HL-60 (cell line): Measurements from ENCODE around the gene WDR4.

Source experiments
- DNase-seq, 2 experiments: peaks; one replicate each; pipeline ENCODE4 v3.0.0-alpha.2; 2010 to 2020; ENCODE audit warnings: low read depth in 1 of 2, low spot score in 1 of 2
- H3K27ac ChIP-seq: fragments of 250-450 bp; sonication (Bioruptor Pico); replicated peaks from 2 replicates; pipeline ENCODE4 v1.5.1; 2020; ENCODE audit warnings: mild to moderate bottlenecking, moderate library complexity
- H3K27me3 ChIP-seq: fragments of 250-450 bp; sonication (Bioruptor Pico); 2 replicates; pipeline ENCODE4 v1.5.1; 2021; ENCODE audit warnings: mild to moderate bottlenecking, moderate library complexity; ENCODE audit not compliant: insufficient read depth, poor library complexity, severe bottlenecking
- H3K4me3 ChIP-seq: replicated peaks from 2 replicates; pipeline ENCODE4 v1.5.1; 2011; ENCODE audit warnings: mild to moderate bottlenecking, control low read depth, low read length; ENCODE audit not compliant: insufficient read depth
- GABPA ChIP-seq: IDR thresholded peaks from 2 replicates; pipeline ENCODE4 v1.6.1; 2012; ENCODE audit warnings: low read depth
- POLR2AphosphoS5 ChIP-seq: IDR thresholded peaks from 2 replicates; pipeline ENCODE4 v1.6.1; 2012; ENCODE audit warnings: low read depth
- SPI1 ChIP-seq: IDR thresholded peaks from 2 replicates; pipeline ENCODE4 v1.6.1; 2012; ENCODE audit warnings: low read depth, mild to moderate bottlenecking, borderline replicate concordance
- TF ChIP-seq, protein P1 (sequence below): IDR thresholded peaks from 2 replicates; pipeline ENCODE4 v1.6.1; 2012; ENCODE audit warnings: low read depth; ENCODE audit not compliant: insufficient replicate concordance
- TF ChIP-seq, protein P2 (sequence below): IDR thresholded peaks from one replicate; pipeline ENCODE4 v1.5.1; 2011; ENCODE audit warnings: low read length, control low read depth, inconsistent platforms; ENCODE audit not compliant: insufficient read depth

Gene WDR4

DNA sequence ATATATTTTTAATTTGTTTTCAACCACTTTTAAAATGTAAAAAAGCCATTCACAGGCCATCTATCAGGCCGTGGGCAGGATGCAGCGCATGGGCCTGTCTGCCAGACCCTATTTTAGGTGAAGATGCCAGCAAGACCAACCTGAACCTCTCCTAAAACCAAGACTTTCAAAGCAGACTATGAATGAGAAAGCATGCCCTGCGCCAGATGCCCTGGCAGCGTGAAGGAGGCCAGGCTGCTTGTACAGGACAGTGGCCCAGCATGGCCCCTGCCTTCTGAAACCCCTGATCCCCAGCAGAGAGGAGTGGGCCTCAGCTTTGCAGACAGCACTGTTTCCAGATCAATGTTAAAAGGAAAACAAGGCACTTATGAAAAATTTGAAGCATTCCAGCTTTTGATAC lies 31.6 kb downstream of the WDR4 start:
- no peak for DNase-seq
- Histone ChIP-seq H3K27me3 (no peaks in the 10 kb centered on the region), H3K4me3 (no peak overlapping the region), H3K27ac (no peak overlapping the region)
- TF ChIP-seq SPI1 (no peak), GABPA (no peak), POLR2AphosphoS5 (no peak)
- TF ChIP-seq, protein P1, sequence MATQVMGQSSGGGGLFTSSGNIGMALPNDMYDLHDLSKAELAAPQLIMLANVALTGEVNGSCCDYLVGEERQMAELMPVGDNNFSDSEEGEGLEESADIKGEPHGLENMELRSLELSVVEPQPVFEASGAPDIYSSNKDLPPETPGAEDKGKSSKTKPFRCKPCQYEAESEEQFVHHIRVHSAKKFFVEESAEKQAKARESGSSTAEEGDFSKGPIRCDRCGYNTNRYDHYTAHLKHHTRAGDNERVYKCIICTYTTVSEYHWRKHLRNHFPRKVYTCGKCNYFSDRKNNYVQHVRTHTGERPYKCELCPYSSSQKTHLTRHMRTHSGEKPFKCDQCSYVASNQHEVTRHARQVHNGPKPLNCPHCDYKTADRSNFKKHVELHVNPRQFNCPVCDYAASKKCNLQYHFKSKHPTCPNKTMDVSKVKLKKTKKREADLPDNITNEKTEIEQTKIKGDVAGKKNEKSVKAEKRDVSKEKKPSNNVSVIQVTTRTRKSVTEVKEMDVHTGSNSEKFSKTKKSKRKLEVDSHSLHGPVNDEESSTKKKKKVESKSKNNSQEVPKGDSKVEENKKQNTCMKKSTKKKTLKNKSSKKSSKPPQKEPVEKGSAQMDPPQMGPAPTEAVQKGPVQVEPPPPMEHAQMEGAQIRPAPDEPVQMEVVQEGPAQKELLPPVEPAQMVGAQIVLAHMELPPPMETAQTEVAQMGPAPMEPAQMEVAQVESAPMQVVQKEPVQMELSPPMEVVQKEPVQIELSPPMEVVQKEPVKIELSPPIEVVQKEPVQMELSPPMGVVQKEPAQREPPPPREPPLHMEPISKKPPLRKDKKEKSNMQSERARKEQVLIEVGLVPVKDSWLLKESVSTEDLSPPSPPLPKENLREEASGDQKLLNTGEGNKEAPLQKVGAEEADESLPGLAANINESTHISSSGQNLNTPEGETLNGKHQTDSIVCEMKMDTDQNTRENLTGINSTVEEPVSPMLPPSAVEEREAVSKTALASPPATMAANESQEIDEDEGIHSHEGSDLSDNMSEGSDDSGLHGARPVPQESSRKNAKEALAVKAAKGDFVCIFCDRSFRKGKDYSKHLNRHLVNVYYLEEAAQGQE: no peak
- TF ChIP-seq, protein P2, sequence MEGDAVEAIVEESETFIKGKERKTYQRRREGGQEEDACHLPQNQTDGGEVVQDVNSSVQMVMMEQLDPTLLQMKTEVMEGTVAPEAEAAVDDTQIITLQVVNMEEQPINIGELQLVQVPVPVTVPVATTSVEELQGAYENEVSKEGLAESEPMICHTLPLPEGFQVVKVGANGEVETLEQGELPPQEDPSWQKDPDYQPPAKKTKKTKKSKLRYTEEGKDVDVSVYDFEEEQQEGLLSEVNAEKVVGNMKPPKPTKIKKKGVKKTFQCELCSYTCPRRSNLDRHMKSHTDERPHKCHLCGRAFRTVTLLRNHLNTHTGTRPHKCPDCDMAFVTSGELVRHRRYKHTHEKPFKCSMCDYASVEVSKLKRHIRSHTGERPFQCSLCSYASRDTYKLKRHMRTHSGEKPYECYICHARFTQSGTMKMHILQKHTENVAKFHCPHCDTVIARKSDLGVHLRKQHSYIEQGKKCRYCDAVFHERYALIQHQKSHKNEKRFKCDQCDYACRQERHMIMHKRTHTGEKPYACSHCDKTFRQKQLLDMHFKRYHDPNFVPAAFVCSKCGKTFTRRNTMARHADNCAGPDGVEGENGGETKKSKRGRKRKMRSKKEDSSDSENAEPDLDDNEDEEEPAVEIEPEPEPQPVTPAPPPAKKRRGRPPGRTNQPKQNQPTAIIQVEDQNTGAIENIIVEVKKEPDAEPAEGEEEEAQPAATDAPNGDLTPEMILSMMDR: no peak

DNA sequence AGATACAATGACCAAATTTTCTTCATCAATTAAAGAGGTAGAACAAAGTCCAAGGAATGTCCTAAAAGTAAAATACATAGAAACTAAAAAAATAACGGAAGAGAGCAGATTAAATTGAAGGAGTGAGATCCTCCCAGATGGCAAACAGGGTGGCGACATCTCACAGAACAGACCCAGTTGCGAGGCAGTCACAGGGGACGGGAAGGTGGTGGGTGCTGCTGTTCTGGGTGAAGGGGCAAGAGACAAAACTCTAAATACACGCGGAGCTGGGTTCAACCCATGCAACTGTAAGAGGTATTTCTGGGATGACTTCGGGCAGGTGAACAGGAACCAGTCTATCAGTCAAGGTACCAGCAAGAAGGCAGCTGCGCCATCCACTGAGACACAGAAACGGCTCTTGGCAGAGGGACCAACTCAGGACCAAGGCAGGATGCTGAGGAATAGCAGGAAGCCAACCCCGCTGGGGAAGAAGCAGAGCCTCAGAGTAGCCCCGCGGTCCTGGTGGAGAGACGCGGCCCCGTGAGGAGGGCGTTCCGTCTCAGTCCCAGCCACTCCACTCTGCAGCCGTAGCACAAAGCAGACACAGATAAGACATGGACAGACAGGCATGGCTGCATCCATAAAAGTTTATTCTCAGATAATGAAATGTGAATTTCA lies 32.2 kb downstream of the WDR4 start:
- H3K27ac ChIP-seq: no peak overlapping the region
- DNase-seq: no peak
- no peaks in the 10 kb centered on the region for H3K27me3 ChIP-seq
- no peak overlapping the region for H3K4me3 ChIP-seq
- TF ChIP-seq, protein P1: no peak
- TF ChIP-seq, protein P2: no peak
- TF ChIP-seq POLR2AphosphoS5 (no peak), GABPA (no peak), SPI1 (no peak)

DNA sequence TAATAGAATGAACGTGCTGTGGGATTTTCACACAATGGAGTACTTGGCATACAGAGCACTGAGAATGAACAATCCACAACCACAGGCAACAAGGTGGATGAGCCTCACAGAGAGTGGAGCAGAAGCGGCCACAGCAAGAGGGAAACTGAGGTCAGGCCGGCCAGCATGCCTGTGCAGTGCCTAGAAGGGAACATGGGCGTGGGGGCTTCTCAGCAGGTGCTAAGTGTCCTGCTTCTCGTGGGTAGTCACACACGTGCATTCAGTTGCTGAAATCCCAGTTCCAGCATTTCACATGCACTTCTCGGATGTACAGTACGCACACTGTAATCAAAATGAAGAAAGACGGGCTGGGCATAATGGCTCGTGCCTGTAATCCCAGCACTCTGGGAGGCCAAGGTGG lies 33.1 kb downstream of the WDR4 start:
- Histone ChIP-seq H3K27me3 (no peaks in the 10 kb centered on the region), H3K4me3 (no peak overlapping the region), H3K27ac (no peak overlapping the region)
- DNase-seq: no peak
- TF ChIP-seq SPI1 (no peak), POLR2AphosphoS5 (no peak), GABPA (no peak)
- TF ChIP-seq, protein P1: no peak
- TF ChIP-seq, protein P2: no peak
